ENCODE results near the gene RBMS3.
A peak's percentile ranks its signal among the peaks of the same experiment; 100 is the strongest.

- TF ChIP-seq CTCF (IDR thresholded peaks at IDR 0.05) (no peak), POLR2AphosphoS5 (IDR thresholded peaks at IDR 0.05; ENCODE audit: insufficient read depth in 1 of 2, low read depth in 1 of 2) (peak in 1 of 2 donors; percentile 35)
Measured at GRCh38 chr3:29447946-29448627, 167.2 kb downstream of the RBMS3 start.

Measured in vagina (tissue), 2 donors.